Parathyroid adenoma (tissue), 2 donors: ENCODE results near the gene SLC35C1.
A peak's percentile ranks its signal among the peaks of the same experiment; 100 is the strongest.

Experiments
- H2AFZ ChIP-seq: fragments of 300-600 bp; sonication (generic); one replicate; pipeline ENCODE4 v1.7.0; 2017; ENCODE audit warnings: antibody characterized with exemption, mild to moderate bottlenecking
- H3K27ac ChIP-seq: fragments of 300-600 bp; sonication (generic); one replicate; pipeline ENCODE4 v1.7.0; 2017
- H3K27me3 ChIP-seq: fragments of 300-600 bp; sonication (generic); one replicate; pipeline ENCODE4 v1.7.0; 2017; ENCODE audit warnings: low read length; ENCODE audit not compliant: control insufficient read depth, insufficient read depth
- H3K36me3 ChIP-seq: fragments of 300-600 bp; sonication (generic); one replicate; pipeline ENCODE4 v1.7.0; 2017; ENCODE audit warnings: low read length; ENCODE audit not compliant: control insufficient read depth, insufficient read depth
- H3K4me1 ChIP-seq: fragments of 300-600 bp; sonication (generic); one replicate; pipeline ENCODE4 v1.7.0; 2017; ENCODE audit warnings: control low read depth
- H3K4me2 ChIP-seq: fragments of 300-600 bp; sonication (generic); one replicate; pipeline ENCODE4 v1.7.0; 2017; ENCODE audit warnings: low read length
- H3K4me3 ChIP-seq: fragments of 300-600 bp; sonication (generic); one replicate; pipeline ENCODE4 v1.7.0; 2017; ENCODE audit warnings: low read depth, low read length
- H3K79me2 ChIP-seq: fragments of 300-600 bp; sonication (generic); one replicate; pipeline ENCODE4 v1.7.0; 2017; ENCODE audit warnings: control low read depth
- H3K9ac ChIP-seq: fragments of 300-600 bp; sonication (generic); one replicate; pipeline ENCODE4 v1.7.0; 2017; ENCODE audit warnings: mild to moderate bottlenecking
- H3K9me3 ChIP-seq: fragments of 300-600 bp; sonication (generic); one replicate; pipeline ENCODE4 v1.7.0; 2017; ENCODE audit warnings: low read length; ENCODE audit not compliant: control insufficient read depth
- TF ChIP-seq, protein P1 (sequence below): fragments of 300-600 bp; sonication (generic); IDR thresholded peaks from one replicate; pipeline ENCODE4 v1.7.0; 2017; ENCODE audit warnings: antibody characterized with exemption, mild to moderate bottlenecking
- donor health status: primary hyperparathyroidism.

Gene SLC35C1

DNA sequence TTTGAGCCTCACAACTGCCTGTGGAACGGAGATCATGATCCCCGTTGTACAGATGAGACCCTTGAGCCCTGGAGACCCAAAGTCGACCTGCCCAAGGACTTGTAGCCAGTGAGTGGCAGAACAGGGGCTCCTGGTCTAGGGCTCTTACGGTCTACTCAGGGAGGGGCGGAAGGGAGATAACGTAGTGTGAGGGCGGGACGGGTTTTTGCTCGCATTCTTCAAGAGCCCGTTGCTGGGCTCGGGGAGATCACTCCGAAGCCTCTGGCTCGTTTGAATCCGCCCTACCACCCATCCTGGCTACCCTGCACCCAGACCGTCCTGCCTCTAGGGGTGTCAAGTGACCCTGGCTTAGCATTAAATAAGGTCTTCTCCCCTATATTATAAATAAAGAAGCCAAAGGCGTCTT lies 43.0 kb downstream of the SLC35C1 start:
- Histone ChIP-seq H3K4me2 (peak overlapping the region; percentile 64), H3K4me3 (peak overlapping the region; percentile 78), H3K36me3 (no peaks in the 10 kb centered on the region), H2AFZ (peak overlapping the region; percentile 80), H3K9me3 (no peaks in the 10 kb centered on the region), H3K79me2 (peaks cover 37% of the 10 kb centered on the region), H3K4me1 (no peaks in the 10 kb centered on the region), H3K9ac (peak overlapping the region; percentile 84), H3K27me3 (no peaks in the 10 kb centered on the region), H3K27ac (peak overlapping the region; percentile 82)
- TF ChIP-seq, protein P1, sequence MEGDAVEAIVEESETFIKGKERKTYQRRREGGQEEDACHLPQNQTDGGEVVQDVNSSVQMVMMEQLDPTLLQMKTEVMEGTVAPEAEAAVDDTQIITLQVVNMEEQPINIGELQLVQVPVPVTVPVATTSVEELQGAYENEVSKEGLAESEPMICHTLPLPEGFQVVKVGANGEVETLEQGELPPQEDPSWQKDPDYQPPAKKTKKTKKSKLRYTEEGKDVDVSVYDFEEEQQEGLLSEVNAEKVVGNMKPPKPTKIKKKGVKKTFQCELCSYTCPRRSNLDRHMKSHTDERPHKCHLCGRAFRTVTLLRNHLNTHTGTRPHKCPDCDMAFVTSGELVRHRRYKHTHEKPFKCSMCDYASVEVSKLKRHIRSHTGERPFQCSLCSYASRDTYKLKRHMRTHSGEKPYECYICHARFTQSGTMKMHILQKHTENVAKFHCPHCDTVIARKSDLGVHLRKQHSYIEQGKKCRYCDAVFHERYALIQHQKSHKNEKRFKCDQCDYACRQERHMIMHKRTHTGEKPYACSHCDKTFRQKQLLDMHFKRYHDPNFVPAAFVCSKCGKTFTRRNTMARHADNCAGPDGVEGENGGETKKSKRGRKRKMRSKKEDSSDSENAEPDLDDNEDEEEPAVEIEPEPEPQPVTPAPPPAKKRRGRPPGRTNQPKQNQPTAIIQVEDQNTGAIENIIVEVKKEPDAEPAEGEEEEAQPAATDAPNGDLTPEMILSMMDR, result no peak

DNA sequence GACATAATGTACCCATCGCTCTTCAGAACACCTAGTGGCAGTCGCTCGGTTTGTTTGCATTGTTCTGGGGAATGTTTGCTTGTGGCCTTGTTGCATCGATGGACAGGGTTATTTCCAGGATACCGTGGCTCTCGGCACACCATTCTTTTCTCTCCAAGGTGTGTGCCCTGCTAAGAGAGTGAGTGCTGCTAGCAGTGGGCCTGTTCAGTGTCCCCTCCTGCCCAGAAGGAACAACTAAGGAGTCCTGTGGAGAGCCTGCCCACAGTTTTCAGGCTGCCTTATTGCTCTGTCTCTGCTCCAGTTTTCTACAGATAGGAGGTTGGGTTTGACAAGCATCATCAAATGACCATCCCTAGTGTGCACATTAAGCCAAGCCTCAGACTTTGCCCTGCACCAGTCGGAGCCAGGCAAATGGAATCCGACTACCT lies 43.7 kb downstream of the SLC35C1 start:
- Histone ChIP-seq H3K27me3 (no peaks in the 10 kb centered on the region), H3K36me3 (no peaks in the 10 kb centered on the region), H2AFZ (no peak overlapping the region), H3K9ac (no peak overlapping the region), H3K4me1 (no peaks in the 10 kb centered on the region), H3K9me3 (no peaks in the 10 kb centered on the region), H3K79me2 (peaks cover 40% of the 10 kb centered on the region), H3K4me3 (peak overlapping the region; percentile 78), H3K4me2 (peak overlapping the region; percentile 64), H3K27ac (peak overlapping the region; percentile 82)
- TF ChIP-seq, protein P1, result no peak

DNA sequence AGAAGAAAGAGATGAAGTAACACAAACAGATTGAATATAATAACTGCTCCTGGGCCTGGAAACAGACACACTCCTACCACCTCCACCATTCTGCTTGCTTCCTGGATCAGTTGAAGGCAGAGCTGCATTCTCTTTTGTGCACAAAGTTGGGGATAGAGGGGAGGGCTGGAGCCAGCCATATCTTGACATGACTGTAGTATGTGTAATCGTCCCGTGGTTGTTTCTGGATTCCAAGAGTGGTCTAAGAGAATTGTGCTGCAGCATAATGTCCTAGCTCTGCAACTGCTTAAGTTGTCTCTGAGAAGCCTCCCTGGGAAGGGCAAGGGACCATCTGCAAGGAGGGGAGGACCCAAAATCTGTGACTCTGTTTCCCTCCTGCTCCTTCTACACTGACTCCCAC lies 45.5 kb downstream of the SLC35C1 start:
- no peak overlapping the region for H3K4me2 ChIP-seq
- no peaks in the 10 kb centered on the region for H3K36me3 ChIP-seq
- peaks cover 44% of the 10 kb centered on the region for H3K79me2 ChIP-seq
- H3K9ac ChIP-seq, result no peak overlapping the region
- H3K4me3 ChIP-seq, result no peak overlapping the region
- H3K27me3 ChIP-seq, result no peaks in the 10 kb centered on the region
- H2AFZ ChIP-seq, result no peak overlapping the region
- H3K27ac ChIP-seq, result no peak overlapping the region
- TF ChIP-seq, protein P1, result no peak
- H3K4me1 ChIP-seq, result no peaks in the 10 kb centered on the region
- no peaks in the 10 kb centered on the region for H3K9me3 ChIP-seq

DNA sequence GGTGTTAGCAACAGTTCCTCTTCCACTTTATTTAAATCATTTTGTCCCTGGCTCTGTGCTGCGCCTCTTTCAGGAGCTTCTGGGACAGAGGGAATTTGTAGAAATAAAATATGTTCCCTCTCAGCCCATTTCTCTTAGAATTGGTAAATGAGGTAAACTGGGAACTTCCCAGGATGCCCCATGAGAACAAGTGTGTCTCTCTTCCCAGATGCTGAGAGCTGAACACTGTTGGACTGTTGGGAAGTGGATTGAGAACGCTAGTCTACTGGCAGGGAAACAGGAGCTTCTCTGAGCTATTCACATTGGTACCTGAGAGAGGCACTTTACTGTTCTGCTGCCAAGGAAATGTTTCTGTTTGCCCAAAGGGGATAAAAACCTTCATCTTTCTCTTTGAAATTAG lies 46.3 kb downstream of the SLC35C1 start:
- no peaks in the 10 kb centered on the region for H3K4me1 ChIP-seq
- no peak overlapping the region for H3K4me3 ChIP-seq
- H3K9ac ChIP-seq, result no peak overlapping the region
- H3K36me3 ChIP-seq, result no peaks in the 10 kb centered on the region
- no peak overlapping the region for H3K4me2 ChIP-seq
- no peak overlapping the region for H3K27ac ChIP-seq
- no peak overlapping the region for H2AFZ ChIP-seq
- TF ChIP-seq, protein P1, result no peak
- peaks cover 44% of the 10 kb centered on the region for H3K79me2 ChIP-seq
- no peaks in the 10 kb centered on the region for H3K27me3 ChIP-seq
- H3K9me3 ChIP-seq, result no peaks in the 10 kb centered on the region

DNA sequence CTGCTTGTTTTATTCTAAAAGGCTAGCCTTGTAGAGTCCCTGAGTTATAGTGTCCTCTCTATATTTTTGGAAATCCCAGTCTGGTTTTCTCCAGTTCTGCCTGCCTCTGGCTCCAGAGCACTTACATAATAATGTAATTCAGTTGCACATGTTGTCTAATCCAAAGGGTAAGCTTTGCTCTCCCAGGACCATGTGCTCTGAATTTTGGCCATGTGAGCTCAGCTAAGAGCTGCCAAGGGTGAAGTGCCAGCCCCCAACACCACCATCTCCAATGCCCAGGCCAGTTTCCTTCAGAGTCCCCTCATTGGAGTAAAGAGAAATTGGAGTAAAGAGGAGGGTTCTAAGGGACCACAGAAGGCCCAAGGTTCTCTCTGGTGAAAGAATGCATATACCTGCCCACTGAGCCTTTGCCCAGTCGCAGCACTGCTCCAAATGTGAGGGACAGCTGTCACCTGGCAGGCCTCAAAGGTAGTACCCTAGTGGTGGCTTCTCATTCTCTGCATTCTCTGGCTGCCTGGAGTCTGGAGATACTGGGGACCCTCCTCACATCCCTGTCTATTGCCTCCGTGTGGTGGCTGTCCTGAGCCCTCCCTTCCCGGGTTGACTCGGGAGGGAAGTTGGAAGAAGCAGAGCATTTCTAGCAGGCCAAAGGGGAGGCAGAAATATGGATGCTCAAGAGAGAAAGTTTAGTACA lies 47.2 kb downstream of the SLC35C1 start:
- H3K4me1 ChIP-seq, result no peaks in the 10 kb centered on the region
- H3K36me3 ChIP-seq, result no peaks in the 10 kb centered on the region
- H3K4me2 ChIP-seq, result no peak overlapping the region
- TF ChIP-seq, protein P1, result no peak
- H3K9me3 ChIP-seq, result no peaks in the 10 kb centered on the region
- no peak overlapping the region for H3K4me3 ChIP-seq
- no peak overlapping the region for H2AFZ ChIP-seq
- peaks cover 44% of the 10 kb centered on the region for H3K79me2 ChIP-seq
- no peaks in the 10 kb centered on the region for H3K27me3 ChIP-seq
- no peak overlapping the region for H3K9ac ChIP-seq
- no peak overlapping the region for H3K27ac ChIP-seq
